ENCODE data around the gene MTA2.
"Not testable (repeated sequence)": the region's sequence is repeated elsewhere in the genome, so short reads cannot be mapped to it uniquely, and the experiment has no call there.

The MTA2 gene

GRCh38 chr11:62573592-62574362 lies 27.9 kb downstream of the MTA2 start, which contains the start of gene EEF1G (continued):
- TF ChIP-seq ZBTB21 (tag by site-specific recombination; IDR thresholded peaks at IDR 0.05), result peak; percentile 37; the same call in 1 of the 2 replicates
- peak; percentile 35 for TF ChIP-seq ZNF629 (tag by site-specific recombination; IDR thresholded peaks at IDR 0.05)
- TF ChIP-seq ZNF391 (tag by site-specific recombination; IDR thresholded peaks at IDR 0.05; ENCODE audit: borderline replicate concordance, low read depth), result peak; percentile 55; the same call in 1 of the 2 replicates
- TF ChIP-seq ZNF692 (tag by site-specific recombination; IDR thresholded peaks at IDR 0.05), result peak; percentile 53
- TF ChIP-seq ZNF423 (tag by site-specific recombination; IDR thresholded peaks at IDR 0.05), result no peak

GRCh38 chr11:62573006-62573591 lies 28.6 kb downstream of the MTA2 start:
- ChIA-PET CTCF (interaction anchor here (1.0 to 1.6 kb wide), 7 partner anchors 12 to 148 kb away, joined by 3 to 13 read pairs (median 4); partner anchors contain the start of gene TUT1), POLR2A (interaction anchor here (0.6 to 2.8 kb wide), 53 partner anchors 9 to 1612 kb away, joined by 3 to 113 read pairs (median 6); partner anchors contain the start of genes AHNAK, B3GAT3, C11orf98 and CSKMT)
- H3K36me3 ChIP-seq (ENCODE audit: control insufficient read depth in 2 of 2, insufficient read depth in 1 of 2, low read length in 2 of 2), result peaks cover 26 to 88% of the 10 kb centered on the region in 2 experiments; a peak in 2 of 3 replicates
- H3K9me3 ChIP-seq (ENCODE audit: control insufficient read depth, insufficient read depth, low read depth, low read length), result no peaks in the 10 kb centered on the region
- H3K4me1 ChIP-seq (ENCODE audit: control insufficient read depth, insufficient read depth, low read length), result no peaks in the 10 kb centered on the region
- peak overlapping the region; percentile 90 for H3K4me3 ChIP-seq (ENCODE audit: low read depth, low read length)
- H3K27ac ChIP-seq (ENCODE audit: extremely low read depth, low read depth, low read length), result peak overlapping the region; percentile 99
- TF ChIP-seq ZNF335 (tag by site-specific recombination; conservative IDR thresholded peaks at IDR 0.05) (0 out of 2 replicates have a peak, but pooled peaks have one; percentile 17), EGR2 (tag by site-specific recombination; IDR thresholded peaks at IDR 0.05; ENCODE audit: low read depth) (no peak), ZBTB17 (tag by site-specific recombination; IDR thresholded peaks at IDR 0.05) (peak; percentile 42; the same call in 1 of the 2 replicates)

GRCh38 chr11:62572431-62572830 lies 29.2 kb downstream of the MTA2 start:
- CTCF ChIA-PET, result interaction anchor here (1.2 to 2.0 kb wide), 5 partner anchors 13 to 148 kb away, joined by 3 to 8 read pairs (median 4); partner anchors contain the start of gene TUT1
- H3K9me3 ChIP-seq (ENCODE audit: control insufficient read depth, insufficient read depth, low read depth, low read length), result no peaks in the 10 kb centered on the region
- H3K4me3 ChIP-seq (ENCODE audit: low read depth, low read length), result peak overlapping the region; percentile 90
- TF ChIP-seq ZNF157 (tag by site-specific recombination; IDR thresholded peaks at IDR 0.05), result no peak
- TF ChIP-seq ZNF398 (tag by site-specific recombination; IDR thresholded peaks at IDR 0.05), result no peak
- no peak for TF ChIP-seq ZNF146 (tag by site-specific recombination; IDR thresholded peaks at IDR 0.05)
- no peak for TF ChIP-seq ZNF560 (tag by site-specific recombination; IDR thresholded peaks at IDR 0.05; ENCODE audit: borderline replicate concordance)
- TF ChIP-seq ELK4 (IDR thresholded peaks at IDR 0.05; ENCODE audit: borderline replicate concordance, low read depth, low read length), result no peak
- TF ChIP-seq GLIS1 (tag by site-specific recombination; IDR thresholded peaks at IDR 0.05), result no peak
- TF ChIP-seq IKZF3 (tag by site-specific recombination; IDR thresholded peaks at IDR 0.05), result no peak
- no peak for TF ChIP-seq RBAK (tag by site-specific recombination; IDR thresholded peaks at IDR 0.05)
- no peak for TF ChIP-seq ZNF239 (tag by site-specific recombination; IDR thresholded peaks at IDR 0.05)
- TF ChIP-seq GLIS2 (tag by site-specific recombination; IDR thresholded peaks at IDR 0.05), result no peak
- TF ChIP-seq ZNF776 (tag by site-specific recombination; IDR thresholded peaks at IDR 0.05; ENCODE audit: borderline replicate concordance), result no peak
- TF ChIP-seq GLI2 (tag by site-specific recombination; IDR thresholded peaks at IDR 0.05; ENCODE audit: borderline replicate concordance, low read depth), result no peak
- no peak for TF ChIP-seq ZNF426 (tag by site-specific recombination; IDR thresholded peaks at IDR 0.05)
- no peak for TF ChIP-seq ZNF792 (tag by site-specific recombination; IDR thresholded peaks at IDR 0.05)
- H3K27ac ChIP-seq (ENCODE audit: extremely low read depth, low read depth, low read length), result peak overlapping the region; percentile 99
- POLR2A ChIA-PET, result interaction anchor here (1.0 to 2.8 kb wide), 5 partner anchors 9 to 269 kb away, joined by 3 to 20 read pairs (median 5); partner anchors contain the start of genes MTA2 and TUT1
- H3K36me3 ChIP-seq (ENCODE audit: control insufficient read depth in 2 of 2, insufficient read depth in 1 of 2, low read length in 2 of 2), result peaks cover 31 to 87% of the 10 kb centered on the region in 2 experiments; a peak in 2 of 3 replicates
- no peaks in the 10 kb centered on the region for H3K4me1 ChIP-seq (ENCODE audit: control insufficient read depth, insufficient read depth, low read length)

- peaks cover 37 to 87% of the 10 kb centered on the region in 2 experiments; a peak in 2 of 3 replicates for H3K36me3 ChIP-seq (ENCODE audit: control insufficient read depth in 2 of 2, insufficient read depth in 1 of 2, low read length in 2 of 2)
- H3K27ac ChIP-seq (ENCODE audit: extremely low read depth, low read depth, low read length); H3K9me3 ChIP-seq (ENCODE audit: control insufficient read depth, insufficient read depth, low read depth, low read length); H3K4me1 ChIP-seq (ENCODE audit: control insufficient read depth, insufficient read depth, low read length); H3K4me3 ChIP-seq (ENCODE audit: low read depth, low read length): not testable (repeated sequence)
- ChIA-PET POLR2A (interaction anchor here (0.6 to 2.8 kb wide), 4 partner anchors 19 to 270 kb away, joined by 3 to 20 read pairs (median 3); partner anchors contain the start of genes B3GAT3 and TUT1), CTCF (interaction anchor here (0.7 to 2.0 kb wide), 4 partner anchors 12 to 177 kb away, joined by 3 to 8 read pairs (median 4); no protein-coding TSS in a partner anchor)
Measured at GRCh38 chr11:62571493-62571892, 30.2 kb downstream of the MTA2 start.

All from HEK293 (cell line).